T47D (cell line): ENCODE results near the gene PLCXD3.

Experiments used
- DNase-seq, 2 experiments: peaks; one replicate each; pipeline versions ENCODE4 v3.0.0 to v3.0.0-alpha.2; 2011 to 2012; ENCODE audit warnings: low read depth in 1 of 2, low spot score in 1 of 2
- JUND ChIP-seq: IDR thresholded peaks from 2 replicates; pipeline ENCODE4 v1.6.1; 2012; ENCODE audit warnings: low read depth
- in situ Hi-C: cut with HindIII; loops from 2 replicates; pipeline ENCODE4 v1.10.0; 2016; ENCODE audit warnings: low sequenced_read_pairs, low pct_unique_long_range_greater_than_20kb

The PLCXD3 gene

DNA sequence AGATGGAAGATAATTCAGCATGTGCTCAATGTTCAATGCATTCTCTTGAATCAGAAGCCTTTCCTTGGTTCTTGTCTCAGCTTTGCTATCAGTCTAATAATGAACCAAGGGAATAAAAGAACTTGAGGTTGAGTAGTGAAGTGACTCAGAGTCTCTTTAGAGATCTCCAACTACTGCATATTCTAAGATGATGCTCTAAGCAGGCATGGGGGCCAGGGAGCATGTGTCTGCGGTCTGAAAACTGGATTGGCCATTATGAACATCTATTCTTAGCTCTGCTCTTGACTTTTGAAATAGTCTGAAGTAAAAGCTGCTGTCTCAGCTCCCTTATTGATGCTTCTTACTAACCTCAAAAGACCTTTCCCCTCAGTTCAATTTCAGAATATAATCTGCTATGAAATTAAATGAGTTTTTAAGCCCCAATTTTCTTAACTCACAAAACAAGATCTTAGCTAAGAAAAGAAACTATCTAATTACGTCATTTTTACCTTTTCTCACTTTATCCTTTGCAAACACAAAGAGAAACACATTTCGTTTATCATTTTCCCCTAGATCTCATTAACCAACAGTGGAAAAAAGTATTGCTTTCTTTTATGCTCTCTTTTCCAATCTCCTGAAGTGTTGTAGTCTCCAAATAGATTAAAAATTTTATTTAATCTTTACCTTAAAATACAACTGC lies 44.8 kb downstream of the PLCXD3 start:
- DNase-seq, result no peak
- in situ Hi-C loops, result no loop called here
- no peak for TF ChIP-seq JUND

DNA sequence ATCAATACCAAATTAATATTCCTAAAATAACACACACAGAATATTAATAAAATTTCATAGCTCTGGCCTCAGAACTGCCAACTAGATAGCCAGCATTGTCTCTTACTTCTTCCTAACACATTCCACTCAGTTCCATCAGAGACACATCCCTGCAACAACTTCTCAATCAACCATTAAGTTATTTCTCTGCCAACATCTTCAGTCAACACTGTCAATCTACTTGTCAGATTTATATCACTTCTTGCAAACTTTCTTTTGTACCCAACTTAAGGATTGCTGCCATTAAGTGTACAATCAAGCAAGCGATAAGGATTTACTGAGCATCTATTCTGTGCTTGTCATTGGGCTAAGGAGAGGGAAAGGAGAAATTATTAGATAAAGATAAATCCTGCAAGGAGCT lies 50.8 kb downstream of the PLCXD3 start:
- TF ChIP-seq JUND, result no peak
- in situ Hi-C loops, result no loop called here
- no peak for DNase-seq

DNA sequence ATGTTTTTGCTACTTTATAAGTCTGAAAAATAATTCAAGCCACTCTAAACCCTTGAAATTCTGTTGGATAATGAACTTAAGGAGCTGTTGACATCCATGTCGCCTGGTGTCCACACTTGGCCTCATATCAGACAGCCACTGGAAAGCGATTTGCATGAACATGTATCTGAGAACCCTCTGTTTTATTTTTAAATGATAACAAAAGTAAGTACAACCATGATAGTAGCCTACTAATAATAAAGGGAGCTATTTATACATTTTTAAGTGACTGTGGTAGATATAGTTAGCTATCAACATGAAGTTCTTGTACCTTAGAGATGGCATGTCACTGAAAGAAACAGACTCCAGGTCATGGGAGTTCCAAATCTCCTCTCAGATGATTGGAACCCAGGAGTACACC lies 53.3 kb downstream of the PLCXD3 start:
- no peak for TF ChIP-seq JUND
- DNase-seq, result no peak
- in situ Hi-C loops, result no loop called here

DNA sequence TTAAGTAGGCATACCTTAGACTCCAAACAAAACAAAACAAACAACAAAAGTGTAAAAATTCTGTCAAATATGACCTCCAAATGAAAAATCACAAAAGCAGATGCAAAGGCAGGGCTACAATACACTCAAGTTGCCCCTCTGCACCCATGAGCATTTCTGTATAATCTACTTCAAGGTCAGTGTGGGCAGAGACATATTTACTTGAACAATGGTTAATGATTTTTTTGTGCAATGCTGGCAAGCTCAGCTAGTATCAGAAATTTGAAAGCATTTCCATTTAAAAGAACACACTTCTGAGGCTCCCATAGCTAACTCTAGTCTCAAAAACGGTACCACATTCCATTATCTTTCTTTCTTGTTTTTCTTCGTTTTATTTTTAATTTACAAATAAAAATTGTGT lies 57.9 kb downstream of the PLCXD3 start:
- in situ Hi-C loops, result no loop called here
- no peak for TF ChIP-seq JUND
- no peak for DNase-seq

DNA sequence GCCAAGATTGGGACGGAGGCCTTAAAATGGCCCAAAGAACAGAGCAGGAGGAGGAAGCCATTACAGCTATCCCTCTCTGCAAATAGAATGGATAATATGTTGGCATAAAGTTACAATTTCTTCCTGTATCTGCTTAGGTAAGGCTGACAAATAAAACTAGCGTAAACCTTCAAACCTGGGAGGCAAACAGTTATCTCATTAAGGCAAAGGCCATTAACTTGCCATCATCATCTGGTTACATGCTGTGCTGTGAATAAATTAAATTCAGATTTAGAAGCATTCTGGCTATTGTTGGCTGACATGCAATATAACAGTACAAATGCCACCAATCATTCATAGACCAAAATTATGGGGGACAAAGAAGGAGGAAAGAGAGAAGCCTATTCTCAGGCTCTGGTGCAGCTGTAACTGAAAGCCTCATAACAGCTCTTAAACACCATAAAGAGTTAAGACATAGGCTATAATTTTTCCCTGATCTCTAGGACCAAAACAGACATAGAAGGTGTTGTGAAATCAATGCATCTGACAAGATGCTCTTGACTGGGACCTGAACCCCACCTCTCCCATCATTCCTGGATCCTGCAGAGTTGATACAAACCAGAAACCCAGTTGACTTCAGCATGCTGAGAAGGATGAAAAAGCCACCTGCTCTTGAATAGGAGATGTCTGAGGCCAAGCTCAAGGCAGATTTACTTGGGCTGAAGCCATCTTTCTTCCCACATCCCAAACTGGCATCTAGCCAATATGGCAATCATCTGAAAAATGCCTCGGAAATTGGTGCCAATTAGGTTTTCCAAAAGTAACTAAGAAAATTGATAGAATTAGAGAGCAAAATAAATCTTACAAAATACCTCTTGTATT lies 62.5 kb downstream of the PLCXD3 start:
- TF ChIP-seq JUND, result no peak
- DNase-seq, result no peak
- in situ Hi-C loops, result no loop called here

DNA sequence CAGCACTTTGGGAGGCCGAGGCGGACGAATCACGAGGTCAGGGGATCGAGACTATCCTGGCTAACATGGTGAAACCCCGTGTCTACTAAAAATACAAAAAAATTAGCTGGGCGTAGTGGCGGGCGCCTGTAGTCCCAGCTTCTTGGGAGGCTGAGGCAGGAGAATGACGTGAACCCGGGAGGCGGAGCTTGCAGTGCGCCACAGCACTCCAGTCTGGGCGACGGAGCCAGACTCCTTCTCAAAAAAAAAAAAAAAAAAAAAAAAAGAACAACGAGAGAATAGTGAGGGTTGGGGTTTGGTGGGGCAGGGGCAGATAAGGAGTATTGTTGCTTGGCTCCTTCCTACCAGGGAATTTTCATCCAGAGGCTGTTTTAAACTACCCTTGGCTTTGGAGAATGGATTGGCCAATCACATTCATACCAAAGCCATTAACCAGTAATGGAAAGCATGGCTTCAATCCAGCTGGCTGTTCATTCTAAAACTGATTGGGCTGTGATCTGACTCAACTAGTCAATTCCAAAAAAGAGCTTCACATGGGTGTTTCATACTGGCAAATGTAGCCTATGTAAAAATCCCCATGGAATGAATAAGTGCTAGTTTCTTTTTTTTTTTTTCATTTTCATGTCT lies 64.4 kb downstream of the PLCXD3 start:
- DNase-seq, result no peak
- no peak for TF ChIP-seq JUND
- in situ Hi-C loops, result no loop called here

DNA sequence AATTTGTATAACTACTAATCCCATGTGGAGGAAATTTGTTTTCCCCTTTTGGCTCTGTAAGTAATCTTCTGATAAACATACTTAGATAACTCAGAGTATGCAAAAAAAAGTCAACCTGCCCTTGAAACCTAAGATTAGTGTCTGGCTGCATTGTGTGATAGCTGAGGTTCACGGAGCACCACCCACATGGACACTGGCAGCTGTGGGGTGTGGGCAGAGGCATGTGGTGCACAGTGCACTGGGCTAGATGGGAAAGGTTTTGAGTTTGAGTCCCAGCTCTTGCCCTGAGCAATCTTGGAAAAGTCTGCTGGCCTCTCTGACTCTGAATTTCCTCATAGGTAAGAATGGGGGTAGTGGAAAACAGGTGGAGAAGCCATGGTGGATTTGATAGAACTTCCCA lies 75.1 kb downstream of the PLCXD3 start:
- in situ Hi-C loops, result no loop called here
- no peak for TF ChIP-seq JUND
- no peak for DNase-seq

DNA sequence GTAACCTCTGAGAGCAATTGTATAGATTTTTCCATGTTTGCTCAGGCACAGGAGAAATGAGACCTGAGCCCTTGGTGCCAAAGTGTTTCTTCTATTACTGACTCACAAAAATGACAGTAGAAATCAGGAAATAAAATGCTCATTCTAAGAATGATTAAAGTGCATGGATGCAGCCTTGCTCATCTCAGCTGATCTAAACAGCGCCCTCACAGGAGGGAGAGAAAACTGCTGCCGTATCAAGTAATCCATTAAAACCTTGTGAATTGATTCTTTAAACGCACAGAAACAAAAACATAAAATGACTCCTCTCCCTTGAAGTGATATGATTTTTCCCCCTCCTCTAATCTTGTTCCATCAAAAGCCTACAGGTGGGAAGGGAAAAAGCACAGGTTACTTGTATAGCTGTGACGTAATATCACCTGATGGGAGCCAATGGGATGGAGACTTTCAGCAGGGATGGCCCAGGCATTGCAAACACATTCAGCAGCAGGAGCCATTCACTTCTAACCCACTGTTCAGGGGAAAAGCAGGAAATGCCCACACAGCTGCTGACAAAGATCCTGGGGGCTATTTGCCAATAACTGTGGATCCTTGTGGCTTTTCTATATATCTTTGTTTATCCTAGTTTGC lies 76.7 kb downstream of the PLCXD3 start:
- TF ChIP-seq JUND, result no peak
- no peak for DNase-seq
- in situ Hi-C loops, result no loop called here

DNA sequence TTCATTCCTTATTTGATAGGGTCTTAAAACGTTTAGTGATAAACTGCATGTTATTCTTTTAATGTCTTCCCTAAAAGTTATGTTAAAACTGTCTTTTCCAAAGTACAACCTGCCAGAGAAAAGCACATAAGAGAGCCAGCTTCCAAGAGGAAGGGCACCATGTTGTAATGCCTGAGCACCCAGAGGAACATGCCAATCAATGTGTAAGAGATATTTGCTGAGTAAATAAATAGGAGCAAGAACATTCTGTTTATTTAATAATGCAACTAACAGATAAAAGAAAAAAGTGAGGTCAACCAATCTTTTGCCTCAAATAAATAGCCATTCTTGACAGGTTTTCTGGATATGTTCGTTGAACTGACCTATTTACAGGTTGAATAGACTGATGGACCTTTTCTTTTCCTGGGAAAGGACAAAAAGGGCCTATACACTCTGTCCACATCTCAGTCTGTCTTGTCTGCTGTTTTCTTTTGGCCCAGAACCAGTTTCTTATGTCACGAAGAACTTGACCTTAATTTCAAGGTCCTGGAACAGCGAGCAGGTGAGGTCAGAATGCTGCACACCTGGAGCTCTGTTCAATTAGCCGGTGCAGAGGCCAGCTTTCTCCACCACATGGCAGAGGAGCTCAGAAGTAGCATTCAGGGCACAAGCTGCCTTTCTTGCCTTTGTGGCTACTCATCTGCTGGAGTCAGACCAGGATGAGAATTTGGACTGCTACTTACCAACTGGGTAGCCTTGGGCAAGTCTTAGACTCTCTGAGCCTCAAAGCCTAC lies 77.7 kb downstream of the PLCXD3 start:
- in situ Hi-C loops, result no loop called here
- no peak for DNase-seq
- no peak for TF ChIP-seq JUND

DNA sequence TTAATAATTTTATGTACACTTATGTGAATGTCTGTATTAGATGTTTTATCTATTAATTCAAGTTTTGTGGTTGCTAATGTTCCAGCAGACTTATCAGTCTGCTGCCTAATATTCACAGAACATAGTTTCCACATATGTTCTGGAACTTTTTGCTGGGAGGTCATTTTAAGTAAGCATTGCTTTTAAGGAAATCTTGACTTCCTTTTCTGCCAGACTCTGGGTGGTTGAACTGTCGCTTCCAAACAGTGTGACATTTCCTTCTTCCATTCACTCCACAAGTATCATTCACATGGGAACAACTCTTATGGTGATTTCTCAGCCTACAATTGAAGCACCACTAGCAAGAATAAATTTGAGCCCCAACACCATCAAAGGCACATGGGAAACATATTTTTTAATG lies 82.9 kb downstream of the PLCXD3 start:
- in situ Hi-C loops, result no loop called here
- no peak for DNase-seq
- no peak for TF ChIP-seq JUND

DNA sequence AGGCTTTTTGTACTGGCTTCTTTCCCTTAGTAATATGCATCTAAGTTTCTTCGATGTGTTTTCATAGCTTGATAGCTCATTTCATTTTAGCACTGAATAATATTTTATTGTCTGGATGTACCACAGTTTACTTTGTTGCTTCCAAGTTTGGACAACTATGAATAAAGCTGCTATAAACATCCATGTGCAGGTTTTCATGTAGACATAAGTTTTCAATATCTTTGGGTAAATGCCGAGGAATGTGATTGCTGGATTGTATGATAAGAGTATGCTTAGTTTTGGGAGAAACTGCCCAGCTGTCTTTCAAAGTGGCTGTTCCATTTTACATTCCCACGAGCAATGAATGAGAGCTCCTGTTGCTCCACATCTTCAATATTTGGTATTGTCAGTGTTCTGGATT lies 84.7 kb downstream of the PLCXD3 start:
- in situ Hi-C loops, result no loop called here
- no peak for TF ChIP-seq JUND
- DNase-seq, result no peak

DNA sequence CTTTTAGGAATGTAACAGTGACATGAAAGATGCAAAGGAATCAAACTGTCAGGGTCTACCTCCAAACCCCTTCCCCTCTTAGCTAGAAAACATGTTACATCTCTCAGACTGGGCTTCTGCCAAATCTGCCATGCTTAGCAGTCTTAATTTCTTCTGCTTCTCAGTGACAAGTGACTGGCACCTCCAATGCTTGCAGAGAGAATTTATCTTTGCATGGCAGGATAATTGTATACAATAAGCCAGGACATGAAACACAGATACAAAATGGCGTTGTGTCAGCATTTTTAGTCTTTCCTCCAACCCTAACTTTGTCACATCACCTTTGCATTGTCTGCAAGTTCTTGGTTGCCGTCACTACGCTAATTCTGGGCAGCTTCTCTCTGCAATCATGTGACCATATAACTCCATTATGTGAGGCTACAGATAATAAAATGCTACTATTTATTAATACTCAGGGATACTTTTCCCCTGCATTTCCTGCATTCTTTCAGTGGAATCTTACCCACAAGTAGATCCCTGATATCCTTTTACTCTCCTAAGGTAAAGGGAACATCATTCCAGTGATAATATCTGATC lies 89.8 kb downstream of the PLCXD3 start:
- no peak for DNase-seq
- TF ChIP-seq JUND, result no peak
- in situ Hi-C loops, result no loop called here
